ENCODE data around the gene PHLPP1. TPM values are rescaled to one million over a fixed set of nuclear protein-coding genes. Genes with fewer than 3 reads are reported as not detected.

The PHLPP1 gene
- total and polyA plus RNA-seq, 2 of the 13 experiments (the other 11 are each of a cell fraction or from before 2014, with no cell fraction given): 9.8 to 18.5 TPM

DNA sequence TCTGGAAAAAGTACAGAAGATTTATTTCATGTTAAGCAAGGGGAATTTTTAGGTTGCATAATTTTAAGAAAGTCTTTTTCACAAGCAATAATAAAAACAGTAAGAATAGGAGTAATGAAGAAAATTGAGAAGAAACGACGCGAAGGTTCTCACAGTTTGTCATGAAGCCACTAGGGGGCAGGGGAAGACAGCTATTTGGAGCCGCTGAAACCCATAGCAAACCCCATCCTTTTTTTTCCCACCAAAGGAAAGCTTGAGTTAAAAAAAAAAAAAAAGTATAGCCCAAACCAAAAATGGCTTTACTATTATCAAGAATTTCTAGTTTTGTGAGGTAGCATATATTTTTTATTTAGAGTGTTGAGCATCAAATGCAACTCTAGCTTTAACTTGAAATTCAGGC, 300.9 kb downstream of the PHLPP1 start:
- Histone ChIP-seq H3K9ac (ENCODE audit: insufficient read depth, low read depth, low read length) (no peak overlapping the region), H3K4me2 (ENCODE audit: low read depth, low read length) (no peak overlapping the region), H3K4me3 (replicated peaks in 1 of 3; ENCODE audit: insufficient read depth in 1 of 3, low read depth in 2 of 3, low read length in 3 of 3) (no peak overlapping the region), H3K9me3 (ENCODE audit: low read length) (no peaks in the 10 kb centered on the region), H3K27me3 (ENCODE audit: control insufficient read depth in 1 of 2, insufficient read depth in 2 of 2, low read length in 2 of 2) (peaks cover 0 to 4% of the 10 kb centered on the region in 2 experiments; a peak in 3 of 5 replicates), H2AFZ (ENCODE audit: low read length) (no peak overlapping the region), H3K79me2 (ENCODE audit: insufficient read depth, low read length) (no peaks in the 10 kb centered on the region), H3K4me1 (ENCODE audit: insufficient read depth, low read length) (no peaks in the 10 kb centered on the region), H3K27ac (ENCODE audit: extremely low read length, insufficient read depth, low read length) (no peak overlapping the region), H4K20me1 (ENCODE audit: insufficient read depth, low read length) (no peaks in the 10 kb centered on the region), H3K36me3 (replicated peaks in 1 of 2; ENCODE audit: control insufficient read depth in 1 of 2, insufficient read depth in 2 of 2, low read length in 2 of 2) (no peaks in the 10 kb centered on the region)
- ATAC-seq: peak; percentile 68
- BruUV-seq (replicated peaks): no TSS peak
- CTCF ChIA-PET (ENCODE audit: low intra/inter-chr PET ratio, low total read pairs): interaction anchor here (0.6 to 1.2 kb wide), 5 partner anchors 139 to 423 kb away, joined by 3 to 9 read pairs (median 4); no protein-coding TSS in a partner anchor
- TF ChIP-seq CTCF (CRISPR knock-in tag; IDR thresholded peaks at IDR 0.05) (peak; percentile 71), MZF1 (CRISPR knock-in tag; IDR thresholded peaks at IDR 0.05; ENCODE audit: borderline replicate concordance) (no peak), STAG1 (CRISPR knock-in tag; IDR thresholded peaks at IDR 0.05) (peak; percentile 83), CC2D1A (CRISPR knock-in tag; IDR thresholded peaks at IDR 0.05) (no peak), SMC3 (IDR thresholded peaks at IDR 0.05; ENCODE audit: low read length) (peak; percentile 74), RAD21 (CRISPR knock-in tag; IDR thresholded peaks at IDR 0.05) (peak; percentile 36; the same call in 1 of the 2 replicates)
- POLR2A ChIA-PET: no interaction called here
- in situ Hi-C loops (cut with HindIII; ENCODE audit: extremely low pct_ligation_motif_present, low pct_unique_long_range_greater_than_20kb) (loop anchor here (5.0 to 25.0 kb wide), 2 partner anchors 306 to 821 kb away; no protein-coding TSS in a partner anchor), intact Hi-C loops (cut with micrococcal nuclease; ENCODE audit: unreplicated experiment) (loop anchor here (1.0 to 5.0 kb wide), 5 partner anchors 56 to 423 kb away; no protein-coding TSS in a partner anchor)
- peak; percentile 36 for DNase-seq (ENCODE audit: low spot score)
- under 1% methylated on average over 4 of the region's 4 CpGs for WGBS (ENCODE audit: low lambda C conversion rate)
- FAIRE-seq: peak; percentile 12

GRCh38 chr18:63017076-63017475, 301.7 kb downstream of the PHLPP1 start:
- no peak overlapping the region for H2AFZ ChIP-seq (ENCODE audit: low read length)
- intact Hi-C loops (cut with micrococcal nuclease; ENCODE audit: unreplicated experiment) (loop anchor here (5.0 kb wide), 1 partner anchor 55 kb away; no protein-coding TSS in a partner anchor), in situ Hi-C loops (cut with HindIII; ENCODE audit: extremely low pct_ligation_motif_present, low pct_unique_long_range_greater_than_20kb) (loop anchor here (5.0 to 25.0 kb wide), 2 partner anchors 305 to 820 kb away; no protein-coding TSS in a partner anchor)
- ATAC-seq (no peak), FAIRE-seq (no peak), DNase-seq (ENCODE audit: low spot score) (no peak)
- H3K4me2 ChIP-seq (ENCODE audit: low read depth, low read length): no peak overlapping the region
- ChIA-PET CTCF (ENCODE audit: low intra/inter-chr PET ratio, low total read pairs) (no interaction called here), POLR2A (no interaction called here)
- H3K27me3 ChIP-seq (ENCODE audit: control insufficient read depth in 1 of 2, insufficient read depth in 2 of 2, low read length in 2 of 2): peaks cover 0 to 4% of the 10 kb centered on the region in 2 experiments; a peak in 3 of 5 replicates
- TF ChIP-seq, protein P1, sequence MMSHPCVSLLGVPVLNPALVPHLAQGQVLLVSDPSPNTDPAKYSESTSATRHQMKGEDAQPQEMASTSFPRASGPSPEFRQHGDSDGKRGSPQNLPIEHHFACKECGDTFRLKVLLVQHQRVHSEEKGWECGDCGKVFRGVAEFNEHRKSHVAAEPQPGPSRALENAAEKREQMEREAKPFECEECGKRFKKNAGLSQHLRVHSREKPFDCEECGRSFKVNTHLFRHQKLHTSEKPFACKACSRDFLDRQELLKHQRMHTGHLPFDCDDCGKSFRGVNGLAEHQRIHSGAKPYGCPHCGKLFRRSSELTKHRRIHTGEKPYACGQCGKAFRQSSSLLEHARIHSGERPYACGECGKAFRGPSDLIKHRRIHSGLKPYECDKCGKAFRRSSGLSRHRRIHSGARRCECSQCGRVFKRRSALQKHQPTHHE (CRISPR knock-in tag; IDR thresholded peaks at IDR 0.05; ENCODE audit: borderline replicate concordance): no peak
- no peaks in the 10 kb centered on the region for H3K9me3 ChIP-seq (ENCODE audit: low read length)
- H3K79me2 ChIP-seq (ENCODE audit: insufficient read depth, low read length): no peaks in the 10 kb centered on the region
- 7% methylated on average over 2 of the region's 2 CpGs for WGBS (ENCODE audit: low lambda C conversion rate)
- no peak overlapping the region for H3K27ac ChIP-seq (ENCODE audit: extremely low read length, insufficient read depth, low read length)
- no TSS peak for BruUV-seq (replicated peaks)
- H3K36me3 ChIP-seq (replicated peaks in 1 of 2; ENCODE audit: control insufficient read depth in 1 of 2, insufficient read depth in 2 of 2, low read length in 2 of 2): no peaks in the 10 kb centered on the region
- no peak overlapping the region for H3K4me3 ChIP-seq (replicated peaks in 1 of 3; ENCODE audit: insufficient read depth in 1 of 3, low read depth in 2 of 3, low read length in 3 of 3)
- H3K4me1 ChIP-seq (ENCODE audit: insufficient read depth, low read length): no peaks in the 10 kb centered on the region
- H3K9ac ChIP-seq (ENCODE audit: insufficient read depth, low read depth, low read length): no peak overlapping the region
- H4K20me1 ChIP-seq (ENCODE audit: insufficient read depth, low read length): no peaks in the 10 kb centered on the region
